NCI-H2227 (cell line): ENCODE results near the gene CPA4.
A peak's percentile ranks its signal among the peaks of the same experiment; 100 is the strongest.

Experiments used
- DNase-seq: peaks from one replicate; lab custom pipeline; 2025; ENCODE audit not compliant: unreplicated experiment; lab: John Stamatoyannopoulos, UW

CPA4 gene

GRCh38 chr7:130274983-130275591 is 17.9 kb upstream of the CPA4 start:
- peak; percentile 68 for DNase-seq

GRCh38 chr7:130275826-130276297 is 17.1 kb upstream of the CPA4 start:
- DNase-seq, result no peak

GRCh38 chr7:130276796-130277762 is 15.9 kb upstream of the CPA4 start:
- peak; percentile 86 for DNase-seq

- DNase-seq, result peak; percentile 71
Observed at GRCh38 chr7:130277763-130278643, 15.0 kb upstream of the CPA4 start.

- DNase-seq, result no peak
Observed at GRCh38 chr7:130278860-130279259, 14.1 kb upstream of the CPA4 start.

GRCh38 chr7:130279286-130279685 is 13.7 kb upstream of the CPA4 start:
- DNase-seq, result no peak

GRCh38 chr7:130279906-130280305 is 13.1 kb upstream of the CPA4 start:
- no peak for DNase-seq

- DNase-seq, result no peak
Observed at GRCh38 chr7:130281260-130281659, 11.7 kb upstream of the CPA4 start.

- DNase-seq, result no peak
Observed at GRCh38 chr7:130286881-130287280, 6.1 kb upstream of the CPA4 start.

- DNase-seq, result no peak
Observed at GRCh38 chr7:130288168-130288567, 4.8 kb upstream of the CPA4 start.

GRCh38 chr7:130288829-130289228 is 4.1 kb upstream of the CPA4 start:
- no peak for DNase-seq

GRCh38 chr7:130289478-130289877 is 3.5 kb upstream of the CPA4 start:
- DNase-seq, result no peak

- DNase-seq, result no peak
Observed at GRCh38 chr7:130290745-130291144, 2.2 kb upstream of the CPA4 start.

GRCh38 chr7:130293521-130293920 is 560 bp downstream of the CPA4 start:
- DNase-seq, result no peak

- no peak for DNase-seq
Observed at GRCh38 chr7:130294314-130294713, 1.4 kb downstream of the CPA4 start.

- no peak for DNase-seq
Observed at GRCh38 chr7:130296221-130296951, 3.4 kb downstream of the CPA4 start.

- DNase-seq, result peak; percentile 32
Observed at GRCh38 chr7:130297628-130298543, 4.9 kb downstream of the CPA4 start.

- DNase-seq, result no peak
Observed at GRCh38 chr7:130298544-130299326, 5.8 kb downstream of the CPA4 start.

- DNase-seq, result no peak
Observed at GRCh38 chr7:130299866-130300265, 6.9 kb downstream of the CPA4 start.
